Upper lobe of left lung (tissue), 6 donors: Measurements from ENCODE around the gene PTPN23. TPM values are rescaled to one million over a fixed set of nuclear protein-coding genes. Genes with fewer than 3 reads are reported as not detected.
A peak's percentile ranks its signal among the peaks of the same experiment; 100 is the strongest.

Experiments used
- ATAC-seq, 2 donors: fragments of 200-7000 bp; cut with Tn5 transposase; one replicate each; pipeline ENCODE4 v1.9.1; 2022; ENCODE audit warnings: mild to moderate bottlenecking in 2 of 2, moderate library complexity in 2 of 2; ENCODE audit not compliant: low FRiP score in 2 of 2
- DNase-seq, 2 donors: peaks; one replicate each; pipeline ENCODE4 v3.0.0-alpha.2; 2019 to 2020
- H3K27ac ChIP-seq, 4 donors: fragments of 200-600 bp; sonication (generic); one replicate each; pipeline ENCODE4 v1.5.1; 2016 to 2019
- H3K27me3 ChIP-seq, 4 donors: fragments of 200-600 bp; sonication (generic); one replicate each; pipeline ENCODE4 v1.5.1; 2017 to 2019
- H3K36me3 ChIP-seq, 4 donors: fragments of 200-600 bp; sonication (generic); one replicate each; pipeline ENCODE4 v1.5.1; 2016 to 2019
- H3K4me1 ChIP-seq, 4 donors: fragments of 200-600 bp; sonication (generic); one replicate each; pipeline ENCODE4 v1.5.1; 2018 to 2019
- H3K4me3 ChIP-seq, 4 donors: fragments of 200-600 bp; sonication (generic); one replicate each; pipeline ENCODE4 v1.5.1; 2017 to 2019; ENCODE audit warnings: mild to moderate bottlenecking in 2 of 4, moderate library complexity in 1 of 4
- H3K9me3 ChIP-seq, 4 donors: fragments of 200-600 bp; sonication (generic); one replicate each; pipeline ENCODE4 v1.5.1; 2018 to 2019
- CTCF ChIP-seq, 6 experiments: fragments of 450-650 bp in 4 of 6; fragments of 200-600 bp in 2 of 6; sonication (generic) in 2 of 6; IDR thresholded peaks; one replicate each; pipeline ENCODE4 v1.5.1; 2016 to 2019; ENCODE audit warnings: antibody characterized with exemption in 6 of 6
- EP300 ChIP-seq, 4 donors: sonication (generic); formaldehyde crosslinking; IDR thresholded peaks; one replicate each; pipeline ENCODE4 v1.5.1; 2017; ENCODE audit warnings: antibody characterized with exemption in 4 of 4, control low read depth in 2 of 4
- POLR2A ChIP-seq, 4 donors: fragments of 450-650 bp; IDR thresholded peaks; one replicate each; pipeline ENCODE4 v1.5.1; 2016 to 2017; ENCODE audit warnings: antibody characterized with exemption in 4 of 4, mild to moderate bottlenecking in 2 of 4
- POLR2AphosphoS5 ChIP-seq, 2 donors: sonication (generic); formaldehyde crosslinking; IDR thresholded peaks; one replicate each; pipeline ENCODE4 v1.5.1; 2017; ENCODE audit warnings: antibody characterized with exemption in 2 of 2
- WGBS, 2 donors: methylation state at CpG; one replicate each; pipeline ENCODE4 v1.1.5; 2017 to 2018; 5-methylcytosine and 5-hydroxymethylcytosine counted together
- total RNA-seq, 6 donors: library from RNA; depleted of rRNA in 4 of 6; stranded (reverse); fragments of >200 nt in 4 of 6; gene quantifications; one replicate each; pipeline versions ENCODE4 v1.1.0 to v1.2.1, GENCODE V29; 2016 to 2021
- donor health status: DM: no; HTN: no; CAD: no; lungs with moderate emphysema.
- donor health status: DM: no; HTN: yes; CAD: no; lungs with severe emphysema.

PTPN23 gene
- total RNA-seq = 10 to 100 TPM; 32.7 to 93.3 (median 53.7) TPM

- DNase-seq (peak; percentile 97 to 98), ATAC-seq (peak; percentile 95 to 96)
- WGBS, 2 donors = 0% methylated on average over 21 to 40 of the region's 61 CpGs
- Histone ChIP-seq H3K36me3 (peaks cover 0 to 8% (median 2%) of the 10 kb centered on the region in 4 donors), H3K27ac (peak within 1 kb of the TSS; percentile 94 to 97 (median 96)), H3K4me3 (peak within 1 kb of the TSS; percentile 76 to 88 (median 80)), H3K4me1 (peaks cover 28 to 61% (median 32%) of the 10 kb centered on the region in 4 donors), H3K9me3 (no peaks in the 10 kb centered on the region), H3K27me3 (no peaks in the 10 kb centered on the region)
- TF ChIP-seq POLR2AphosphoS5 (IDR thresholded peaks at IDR 0.05) (peak; percentile 75 to 96), CTCF (IDR thresholded peaks at IDR 0.05) (peak in 3 of 6 experiments; percentile 2 to 23 (median 9)), EP300 (IDR thresholded peaks at IDR 0.05) (peak in 1 of 4 donors; percentile 75), POLR2A (IDR thresholded peaks at IDR 0.05) (peak; percentile 74 to 96 (median 89))
Measured at GRCh38 chr3:47380601-47381316, at the start of gene PTPN23. Gene PTPN23, plus strand, starts transcription at chr3:47381021. Its CDS starts 76 bp downstream, at chr3:47381097.

GRCh38 chr3:47333907-47334306, 46.9 kb upstream of the PTPN23 start:
- no peaks in the 10 kb centered on the region for H3K27me3 ChIP-seq
- TF ChIP-seq EP300 (IDR thresholded peaks at IDR 0.05) (no peak), POLR2AphosphoS5 (IDR thresholded peaks at IDR 0.05) (no peak), POLR2A (IDR thresholded peaks at IDR 0.05) (no peak), CTCF (IDR thresholded peaks at IDR 0.05) (no peak)
- H3K36me3 ChIP-seq = peaks cover 37 to 92% (median 75%) of the 10 kb centered on the region in 4 donors
- ATAC-seq (no peak), DNase-seq (no peak)
- WGBS, 2 donors = 57 to 74% methylated on average over 1 to 3 of the region's 3 CpGs
- no peaks in the 10 kb centered on the region for H3K9me3 ChIP-seq
- H3K27ac ChIP-seq = no peak overlapping the region
- H3K4me3 ChIP-seq = no peak overlapping the region
- H3K4me1 ChIP-seq = no peaks in the 10 kb centered on the region

- Histone ChIP-seq H3K9me3 (no peaks in the 10 kb centered on the region), H3K27me3 (no peaks in the 10 kb centered on the region), H3K27ac (no peak overlapping the region), H3K4me3 (no peak overlapping the region), H3K4me1 (no peaks in the 10 kb centered on the region), H3K36me3 (peaks cover 32 to 97% (median 70%) of the 10 kb centered on the region in 4 donors)
- no peak for ATAC-seq
- DNase-seq = no peak
- 88 to 98% methylated on average over 5 of the region's 5 CpGs for WGBS, 2 donors
- TF ChIP-seq POLR2A (IDR thresholded peaks at IDR 0.05) (no peak), EP300 (IDR thresholded peaks at IDR 0.05) (no peak), POLR2AphosphoS5 (IDR thresholded peaks at IDR 0.05) (no peak), CTCF (IDR thresholded peaks at IDR 0.05) (no peak)
Measured at GRCh38 chr3:47337656-47338055, 43.2 kb upstream of the PTPN23 start.

- H3K4me1 ChIP-seq = no peaks in the 10 kb centered on the region
- H3K27me3 ChIP-seq = no peaks in the 10 kb centered on the region
- no peak overlapping the region for H3K27ac ChIP-seq
- peaks cover 24 to 99% (median 68%) of the 10 kb centered on the region in 4 donors for H3K36me3 ChIP-seq
- H3K9me3 ChIP-seq = no peaks in the 10 kb centered on the region
- H3K4me3 ChIP-seq = no peak overlapping the region
- WGBS, 2 donors = 93 to 98% methylated on average over 2 of the region's 2 CpGs
- no peak for ATAC-seq
- no peak for TF ChIP-seq CTCF (IDR thresholded peaks at IDR 0.05)
- TF ChIP-seq POLR2AphosphoS5 (IDR thresholded peaks at IDR 0.05) = no peak
- TF ChIP-seq EP300 (IDR thresholded peaks at IDR 0.05) = no peak
- TF ChIP-seq POLR2A (IDR thresholded peaks at IDR 0.05) = no peak
- DNase-seq = no peak
Measured at GRCh38 chr3:47339951-47340350, 40.9 kb upstream of the PTPN23 start.
